Stimulated activated CD8-positive, alpha-beta memory T cell treated with anti-CD3 and anti-CD28 coated beads, Interleukin-7, amount 100 ng/mL, for 4 hours (primary cell): ENCODE measurements around the gene INPP5J.
"Not testable (repeated sequence)": the region's sequence is repeated elsewhere in the genome, so short reads cannot be mapped to it uniquely, and the experiment has no call there.

ENCODE experiments used
- DNase-seq, 2 donors: peaks; one replicate each; pipeline ENCODE4 v3.0.0-alpha.2; 2020; ENCODE audit warnings: low read depth in 2 of 2

Gene INPP5J

GRCh38 chr22:31144223-31144622 is 21.5 kb downstream of the INPP5J start:
- DNase-seq, result no peak

GRCh38 chr22:31148488-31148887 is 25.7 kb downstream of the INPP5J start:
- no peak for DNase-seq

GRCh38 chr22:31148953-31149627 is 26.3 kb downstream of the INPP5J start:
- DNase-seq, result no peak

- no peak for DNase-seq
Observed at GRCh38 chr22:31150615-31151014, 27.8 kb downstream of the INPP5J start.

- DNase-seq, result no peak
Observed at GRCh38 chr22:31151872-31152271, 29.1 kb downstream of the INPP5J start.

GRCh38 chr22:31153357-31153756 is 30.6 kb downstream of the INPP5J start:
- DNase-seq, result no peak

- no peak for DNase-seq
Observed at GRCh38 chr22:31154975-31155374, 32.2 kb downstream of the INPP5J start.

GRCh38 chr22:31155422-31155821 is 32.7 kb downstream of the INPP5J start:
- no peak for DNase-seq

GRCh38 chr22:31160328-31160978 is 37.7 kb downstream of the INPP5J start:
- DNase-seq, result no peak

- no peak for DNase-seq
Observed at GRCh38 chr22:31161386-31161785, 38.6 kb downstream of the INPP5J start.

- no peak for DNase-seq
Observed at GRCh38 chr22:31162015-31162765, 39.4 kb downstream of the INPP5J start.

GRCh38 chr22:31170971-31171370 is 48.2 kb downstream of the INPP5J start:
- no peak for DNase-seq

GRCh38 chr22:31171734-31172133 is 49.0 kb downstream of the INPP5J start:
- DNase-seq, result not testable (repeated sequence)

- no peak for DNase-seq
Observed at GRCh38 chr22:31173386-31174145, 50.8 kb downstream of the INPP5J start.

GRCh38 chr22:31176923-31177322 is 54.2 kb downstream of the INPP5J start:
- DNase-seq, result no peak

GRCh38 chr22:31177420-31178162 is 54.8 kb downstream of the INPP5J start:
- DNase-seq, result no peak

GRCh38 chr22:31178859-31179258 is 56.1 kb downstream of the INPP5J start:
- DNase-seq, result no peak

GRCh38 chr22:31179345-31179744 is 56.6 kb downstream of the INPP5J start:
- DNase-seq, result no peak

GRCh38 chr22:31184015-31184414 is 61.2 kb downstream of the INPP5J start:
- DNase-seq, result no peak
